Measurements from ENCODE around the gene AP1AR. TPM values are rescaled to one million over a fixed set of nuclear protein-coding genes. Genes with fewer than 3 reads are reported as not detected.

Gene AP1AR
- total RNA-seq, 2 donors from 2014 or later: 15.3 to 24.3 TPM

DNA sequence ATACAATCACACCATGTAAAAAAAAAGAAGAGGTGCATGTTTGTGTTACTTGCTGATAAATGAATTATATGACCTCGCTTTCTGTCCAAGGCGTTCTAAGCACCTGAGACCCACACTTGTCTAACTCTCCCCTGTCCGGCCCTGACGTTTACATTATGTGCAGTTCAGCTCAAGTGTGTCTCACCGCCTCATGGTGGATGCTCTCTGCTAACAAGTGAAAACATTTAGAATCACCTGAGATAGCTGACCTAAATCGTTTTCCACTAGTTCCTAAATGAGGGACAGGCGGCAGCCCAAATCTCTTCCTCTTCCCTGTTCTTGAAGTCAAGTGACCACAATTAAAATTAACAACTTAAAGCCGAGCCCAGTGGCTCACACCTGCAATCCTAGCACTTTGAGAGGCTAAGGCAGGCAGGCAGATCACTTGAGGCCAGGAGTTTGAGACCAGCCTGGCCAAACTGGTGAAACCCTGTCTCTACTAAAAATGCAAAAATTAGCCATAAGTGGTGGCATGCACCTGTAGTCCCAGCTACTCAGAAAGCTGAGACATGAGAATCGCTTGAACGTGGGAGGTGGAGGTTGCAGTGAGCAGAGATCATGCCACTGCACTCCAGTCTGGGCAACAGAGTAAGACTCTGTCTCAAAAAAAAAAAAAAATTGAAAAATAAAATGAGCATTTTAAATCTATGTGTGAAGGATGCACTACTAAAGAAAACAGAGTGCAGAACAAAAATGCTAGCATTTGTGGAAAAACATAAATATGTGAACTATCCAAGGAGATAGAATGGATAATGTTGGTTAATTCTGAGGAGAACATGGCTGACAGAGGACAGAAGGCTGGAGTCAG is 58.0 kb downstream of the AP1AR start:
- H3K4me1 ChIP-seq (replicated peaks): no peaks in the 10 kb centered on the region
- TF ChIP-seq POLR2A (IDR thresholded peaks at IDR 0.05) (no peak), POLR2AphosphoS5 (IDR thresholded peaks at IDR 0.05) (no peak)
- TF ChIP-seq, protein P1, sequence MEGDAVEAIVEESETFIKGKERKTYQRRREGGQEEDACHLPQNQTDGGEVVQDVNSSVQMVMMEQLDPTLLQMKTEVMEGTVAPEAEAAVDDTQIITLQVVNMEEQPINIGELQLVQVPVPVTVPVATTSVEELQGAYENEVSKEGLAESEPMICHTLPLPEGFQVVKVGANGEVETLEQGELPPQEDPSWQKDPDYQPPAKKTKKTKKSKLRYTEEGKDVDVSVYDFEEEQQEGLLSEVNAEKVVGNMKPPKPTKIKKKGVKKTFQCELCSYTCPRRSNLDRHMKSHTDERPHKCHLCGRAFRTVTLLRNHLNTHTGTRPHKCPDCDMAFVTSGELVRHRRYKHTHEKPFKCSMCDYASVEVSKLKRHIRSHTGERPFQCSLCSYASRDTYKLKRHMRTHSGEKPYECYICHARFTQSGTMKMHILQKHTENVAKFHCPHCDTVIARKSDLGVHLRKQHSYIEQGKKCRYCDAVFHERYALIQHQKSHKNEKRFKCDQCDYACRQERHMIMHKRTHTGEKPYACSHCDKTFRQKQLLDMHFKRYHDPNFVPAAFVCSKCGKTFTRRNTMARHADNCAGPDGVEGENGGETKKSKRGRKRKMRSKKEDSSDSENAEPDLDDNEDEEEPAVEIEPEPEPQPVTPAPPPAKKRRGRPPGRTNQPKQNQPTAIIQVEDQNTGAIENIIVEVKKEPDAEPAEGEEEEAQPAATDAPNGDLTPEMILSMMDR (IDR thresholded peaks at IDR 0.05): no peak
- no peaks in the 10 kb centered on the region for H3K9me3 ChIP-seq
- intact Hi-C loops (cut with DNase I): loop anchor here (5.0 kb wide), 1 partner anchor 57 kb away; the partner anchor contains the start of gene AP1AR
- no peaks in the 10 kb centered on the region for H3K36me3 ChIP-seq
- H3K4me3 ChIP-seq: no peak overlapping the region
- H3K27me3 ChIP-seq (replicated peaks; ENCODE audit: insufficient read depth): no peaks in the 10 kb centered on the region
- H3K27ac ChIP-seq: no peak overlapping the region
- DNase-seq (ENCODE audit: low spot score): no peak
- whole genome bisulfite sequencing: 84% methylated on average over 10 of the region's 10 CpGs

DNA sequence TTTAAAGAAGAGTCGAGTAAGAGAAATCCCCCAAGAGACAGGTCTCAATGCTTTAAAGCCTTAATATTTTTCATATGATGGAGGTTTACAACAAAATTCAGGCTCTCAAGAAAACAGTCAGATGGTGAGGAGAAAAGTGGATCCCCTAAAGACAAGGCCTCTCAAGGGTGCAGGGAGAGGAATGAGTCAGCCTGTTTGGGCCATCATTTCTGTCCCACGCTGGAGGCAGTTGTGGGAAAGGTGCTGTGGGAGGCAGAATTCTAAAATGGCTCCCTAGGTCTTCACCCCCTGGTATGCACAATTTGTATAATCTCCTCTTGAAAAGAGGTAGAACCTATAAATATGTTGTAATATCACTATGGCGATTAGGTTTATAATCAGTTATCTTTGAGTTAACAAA is 58.8 kb downstream of the AP1AR start:
- 86% methylated on average over 3 of the region's 3 CpGs for WGBS
- H3K36me3 ChIP-seq: no peaks in the 10 kb centered on the region
- no peak overlapping the region for H3K27ac ChIP-seq

GRCh38 chr4:112296949-112297880 is 65.6 kb downstream of the AP1AR start, which contains the start of gene ALPK1:
TSS of gene ALPK1 (plus strand) at chr4:112297369.
- no peaks in the 10 kb centered on the region for H3K36me3 ChIP-seq
- TF ChIP-seq, protein P1 (IDR thresholded peaks at IDR 0.05): no peak
- peak; percentile 67 for TF ChIP-seq POLR2A (IDR thresholded peaks at IDR 0.05)
- peak; percentile 91 for TF ChIP-seq POLR2AphosphoS5 (IDR thresholded peaks at IDR 0.05)
- no peaks in the 10 kb centered on the region for H3K4me1 ChIP-seq (replicated peaks)
- H3K9me3 ChIP-seq: no peaks in the 10 kb centered on the region
- peak within 1 kb of the TSS; percentile 23 to 34 for H3K4me3 ChIP-seq
- no peaks in the 10 kb centered on the region for H3K27me3 ChIP-seq (replicated peaks; ENCODE audit: insufficient read depth)
- 2% methylated on average over 4 of the region's 4 CpGs for WGBS
- intact Hi-C loops (cut with DNase I): no loop called here
- DNase-seq (ENCODE audit: low spot score): peak; percentile 51
- H3K27ac ChIP-seq: peak within 1 kb of the TSS; percentile 83

More for the DNA sequence above, 58.8 kb downstream of the AP1AR start:
- intact Hi-C loops (cut with DNase I): no loop called here
- Histone ChIP-seq H3K9me3 (no peaks in the 10 kb centered on the region), H3K4me3 (no peak overlapping the region), H3K27me3 (replicated peaks; ENCODE audit: insufficient read depth) (no peaks in the 10 kb centered on the region), H3K4me1 (replicated peaks) (no peaks in the 10 kb centered on the region)
- TF ChIP-seq, protein P1 (IDR thresholded peaks at IDR 0.05): no peak
- TF ChIP-seq POLR2AphosphoS5 (IDR thresholded peaks at IDR 0.05) (no peak), POLR2A (IDR thresholded peaks at IDR 0.05) (no peak)
- no peak for DNase-seq (ENCODE audit: low spot score)

- Histone ChIP-seq H3K4me1 (replicated peaks) (no peaks in the 10 kb centered on the region), H3K4me3 (no peak overlapping the region), H3K27ac (no peak overlapping the region), H3K27me3 (replicated peaks; ENCODE audit: insufficient read depth) (no peaks in the 10 kb centered on the region), H3K36me3 (no peaks in the 10 kb centered on the region), H3K9me3 (no peaks in the 10 kb centered on the region)
- TF ChIP-seq, protein P1 (IDR thresholded peaks at IDR 0.05): no peak
- no peak for TF ChIP-seq POLR2A (IDR thresholded peaks at IDR 0.05)
- no peak for TF ChIP-seq POLR2AphosphoS5 (IDR thresholded peaks at IDR 0.05)
- intact Hi-C loops (cut with DNase I): no loop called here
- no peak for DNase-seq (ENCODE audit: low spot score)
- WGBS: 79% methylated on average over 4 of the region's 4 CpGs
Observed at GRCh38 chr4:112299721-112300120, 68.1 kb downstream of the AP1AR start.
